Prostate gland (tissue), 2 donors: Measurements from ENCODE around the gene ABCC2. TPM values are rescaled to one million over a fixed set of nuclear protein-coding genes. Genes with fewer than 3 reads are reported as not detected.

Experiments
- DNase-seq: peaks from one replicate; pipeline ENCODE4 v3.0.0-alpha.2; 2019; ENCODE audit warnings: low spot score
- H3K27ac ChIP-seq, 2 donors: fragments of 200-600 bp; sonication (generic); 2 replicates each; pipeline ENCODE4 v1.5.1; 2017 to 2019
- H3K27me3 ChIP-seq: fragments of 200-600 bp; sonication (generic); replicated peaks from 2 replicates; pipeline ENCODE4 v1.5.1; 2019; ENCODE audit not compliant: insufficient read depth
- H3K36me3 ChIP-seq, 2 donors: fragments of 200-600 bp; sonication (generic); 1 replicate in 1 of 2; 2 replicates in 1 of 2; pipeline versions ENCODE4 v1.5.1 to v1.8.1; 2017 to 2019
- H3K4me1 ChIP-seq: fragments of 200-600 bp; sonication (generic); replicated peaks from 2 replicates; pipeline ENCODE4 v1.5.1; 2019
- H3K4me3 ChIP-seq, 2 donors: fragments of 200-600 bp; sonication (generic); 2 replicates each; pipeline ENCODE4 v1.5.1; 2017 to 2019
- H3K9me3 ChIP-seq: fragments of 200-600 bp; sonication (generic); 2 replicates; pipeline ENCODE4 v1.5.1; 2017
- CTCF ChIP-seq, 4 experiments: fragments of 200-600 bp in 2 of 4; fragments of 450-650 bp in 2 of 4; sonication (generic) in 2 of 4; IDR thresholded peaks; 1 replicate in 3 of 4; 2 replicates in 1 of 4; pipeline ENCODE4 v1.5.1; 2016 to 2019; ENCODE audit warnings: antibody characterized with exemption in 4 of 4, mild to moderate bottlenecking in 2 of 4, moderate library complexity in 2 of 4
- POLR2A ChIP-seq: fragments of 450-650 bp; IDR thresholded peaks from one replicate; pipeline ENCODE4 v1.6.1; 2016; ENCODE audit warnings: antibody characterized with exemption, mild to moderate bottlenecking
- POLR2AphosphoS5 ChIP-seq: sonication (generic); formaldehyde crosslinking; IDR thresholded peaks from one replicate; pipeline ENCODE4 v1.6.1; 2017; ENCODE audit warnings: antibody characterized with exemption
- WGBS: methylation state at CpG from one replicate; pipeline ENCODE4 v1.1.5; 2018; 5-methylcytosine and 5-hydroxymethylcytosine counted together
- intact Hi-C: fragments of 100-400 bp; cut with DNase I; formaldehyde crosslinking; loops from one replicate; pipeline ENCODE4 v1.14.2; 2022
- total RNA-seq, 2 donors: library from RNA; depleted of rRNA; stranded (reverse); fragments of >200 nt; gene quantifications; one replicate each; pipeline ENCODE4 v1.1.0, GENCODE V29; 2016

Gene ABCC2
- total RNA-seq, 2 donors from 2014 or later: 0.14 to 0.74 TPM

- WGBS: 55% methylated on average over 4 of the region's 4 CpGs
- no peak for DNase-seq
- H3K27me3 ChIP-seq: no peaks in the 10 kb centered on the region
- H3K36me3 ChIP-seq: no peaks in the 10 kb centered on the region
- no peaks in the 10 kb centered on the region for H3K9me3 ChIP-seq
- intact Hi-C loops: no loop called here
- H3K4me1 ChIP-seq: no peaks in the 10 kb centered on the region
- no peak overlapping the region for H3K27ac ChIP-seq
- TF ChIP-seq CTCF (IDR thresholded peaks at IDR 0.05) (no peak), POLR2A (no peak), POLR2AphosphoS5 (no peak)
- no peak overlapping the region for H3K4me3 ChIP-seq
These were observed 16.7 kb upstream of the ABCC2 start for GRCh38 chr10:99765672-99766301.

DNA sequence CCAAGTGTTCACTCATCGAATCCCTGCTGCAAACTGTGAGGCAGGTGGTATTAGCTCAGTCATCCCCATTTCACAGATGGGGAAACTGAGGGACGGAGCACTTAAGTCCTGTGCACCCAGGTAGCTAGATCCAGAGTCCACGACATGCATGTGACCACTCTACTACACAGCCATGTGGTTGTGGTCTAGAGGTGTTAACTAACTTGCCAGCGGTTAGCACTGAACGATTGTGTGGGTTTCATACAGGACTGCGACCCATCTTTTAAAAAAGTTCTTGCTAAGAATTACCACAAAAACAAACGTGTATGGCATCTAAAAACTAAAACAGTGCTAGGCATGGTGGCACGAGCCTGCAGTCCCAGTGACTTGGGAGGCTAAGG, 16.1 kb upstream of the ABCC2 start:
- intact Hi-C loops: no loop called here
- H3K9me3 ChIP-seq: no peaks in the 10 kb centered on the region
- no peak overlapping the region for H3K27ac ChIP-seq
- DNase-seq: no peak
- H3K27me3 ChIP-seq: no peaks in the 10 kb centered on the region
- no peaks in the 10 kb centered on the region for H3K36me3 ChIP-seq
- WGBS: 77% methylated on average over 8 of the region's 8 CpGs
- H3K4me1 ChIP-seq: no peaks in the 10 kb centered on the region
- H3K4me3 ChIP-seq: no peak overlapping the region
- no peak for TF ChIP-seq POLR2AphosphoS5
- TF ChIP-seq POLR2A: no peak
- no peak for TF ChIP-seq CTCF (IDR thresholded peaks at IDR 0.05)

DNA sequence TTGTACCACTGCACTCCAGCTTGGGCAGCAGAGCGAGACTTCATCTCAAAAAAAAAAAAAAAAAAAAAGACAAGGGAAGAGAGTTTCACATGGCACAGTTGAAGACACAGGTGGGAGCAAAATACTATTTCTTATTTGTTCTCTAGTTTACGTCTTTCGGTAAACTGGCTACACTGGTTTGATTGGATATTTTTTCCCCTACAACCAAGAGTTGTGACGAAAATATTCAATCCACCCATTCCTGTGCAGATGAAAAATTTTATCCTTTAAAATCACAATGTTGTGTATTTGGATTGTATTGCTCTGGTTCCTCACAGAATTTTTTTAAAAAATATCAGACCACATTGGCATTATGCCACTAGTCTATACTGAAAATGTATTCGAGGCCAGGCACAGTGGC, 14.5 kb upstream of the ABCC2 start:
- no peak overlapping the region for H3K27ac ChIP-seq
- H3K27me3 ChIP-seq: no peaks in the 10 kb centered on the region
- no peak for DNase-seq
- no peaks in the 10 kb centered on the region for H3K4me1 ChIP-seq
- TF ChIP-seq POLR2AphosphoS5 (no peak), CTCF (IDR thresholded peaks at IDR 0.05) (no peak), POLR2A (no peak)
- no peak overlapping the region for H3K4me3 ChIP-seq
- intact Hi-C loops: no loop called here
- WGBS: 42% methylated on average over 5 of the region's 5 CpGs
- no peaks in the 10 kb centered on the region for H3K9me3 ChIP-seq
- H3K36me3 ChIP-seq: no peaks in the 10 kb centered on the region

DNA sequence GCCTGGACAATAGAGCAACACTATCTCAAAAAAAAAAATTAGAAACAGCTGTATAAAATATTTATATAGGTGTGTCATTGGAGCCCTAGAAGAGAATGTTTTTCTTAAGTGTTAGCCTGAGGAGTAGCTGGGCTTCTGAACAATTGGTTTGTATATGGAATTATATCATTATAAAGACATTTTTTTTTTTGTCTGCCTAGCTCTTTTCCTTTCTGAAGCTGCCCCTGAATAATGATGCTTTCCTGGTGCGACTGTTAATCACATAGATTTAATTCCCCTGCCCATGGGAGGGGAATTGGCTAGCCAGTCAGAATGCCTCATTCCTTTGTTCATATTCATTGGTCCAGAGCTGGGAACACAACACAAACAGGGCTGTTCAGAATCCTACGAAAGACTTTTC, 13.9 kb upstream of the ABCC2 start:
- WGBS: 74% methylated on average over 2 of the region's 2 CpGs
- Histone ChIP-seq H3K27ac (no peak overlapping the region), H3K36me3 (no peaks in the 10 kb centered on the region), H3K9me3 (no peaks in the 10 kb centered on the region), H3K4me3 (no peak overlapping the region), H3K27me3 (no peaks in the 10 kb centered on the region), H3K4me1 (no peaks in the 10 kb centered on the region)
- TF ChIP-seq POLR2A: no peak
- TF ChIP-seq POLR2AphosphoS5: no peak
- no peak for TF ChIP-seq CTCF (IDR thresholded peaks at IDR 0.05)
- DNase-seq: no peak
- intact Hi-C loops: no loop called here

- intact Hi-C loops: no loop called here
- Histone ChIP-seq H3K27ac (no peak overlapping the region), H3K27me3 (no peaks in the 10 kb centered on the region), H3K36me3 (no peaks in the 10 kb centered on the region), H3K4me3 (no peak overlapping the region), H3K9me3 (no peaks in the 10 kb centered on the region), H3K4me1 (no peaks in the 10 kb centered on the region)
- no peak for TF ChIP-seq POLR2AphosphoS5
- no peak for TF ChIP-seq CTCF (IDR thresholded peaks at IDR 0.05)
- WGBS: 86% methylated on average over 5 of the region's 5 CpGs
- no peak for DNase-seq
These were observed 12.7 kb upstream of the ABCC2 start for GRCh38 chr10:99769706-99770105.
